LNCAP (cell line): ENCODE data around the gene DCPS.

Source experiments
- TF ChIP-seq, protein P1 (sequence below): fragments of 450-650 bp; IDR thresholded peaks from 2 replicates; pipeline ENCODE4 v1.5.1; 2017; ENCODE audit warnings: mild to moderate bottlenecking

Gene DCPS

DNA sequence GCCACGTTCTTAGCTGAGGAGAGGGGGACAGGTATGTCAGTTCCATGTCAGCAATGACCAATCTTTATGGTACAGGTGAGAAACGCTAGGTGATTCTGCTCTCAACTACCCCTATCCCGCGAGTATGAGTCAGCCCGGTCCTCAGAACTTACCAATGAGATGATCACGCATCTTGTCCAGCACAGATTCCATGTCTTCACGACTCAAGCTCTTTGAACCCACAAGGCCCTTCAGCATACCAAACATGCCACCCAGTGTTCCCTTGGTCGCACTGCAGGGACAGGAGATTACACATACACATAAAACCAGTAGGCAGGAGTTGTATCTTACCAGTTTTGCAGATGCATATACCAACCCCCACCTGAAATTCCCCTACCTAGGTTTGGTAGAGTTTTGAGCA lies 38.0 kb upstream of the DCPS start:
- TF ChIP-seq, protein P1, sequence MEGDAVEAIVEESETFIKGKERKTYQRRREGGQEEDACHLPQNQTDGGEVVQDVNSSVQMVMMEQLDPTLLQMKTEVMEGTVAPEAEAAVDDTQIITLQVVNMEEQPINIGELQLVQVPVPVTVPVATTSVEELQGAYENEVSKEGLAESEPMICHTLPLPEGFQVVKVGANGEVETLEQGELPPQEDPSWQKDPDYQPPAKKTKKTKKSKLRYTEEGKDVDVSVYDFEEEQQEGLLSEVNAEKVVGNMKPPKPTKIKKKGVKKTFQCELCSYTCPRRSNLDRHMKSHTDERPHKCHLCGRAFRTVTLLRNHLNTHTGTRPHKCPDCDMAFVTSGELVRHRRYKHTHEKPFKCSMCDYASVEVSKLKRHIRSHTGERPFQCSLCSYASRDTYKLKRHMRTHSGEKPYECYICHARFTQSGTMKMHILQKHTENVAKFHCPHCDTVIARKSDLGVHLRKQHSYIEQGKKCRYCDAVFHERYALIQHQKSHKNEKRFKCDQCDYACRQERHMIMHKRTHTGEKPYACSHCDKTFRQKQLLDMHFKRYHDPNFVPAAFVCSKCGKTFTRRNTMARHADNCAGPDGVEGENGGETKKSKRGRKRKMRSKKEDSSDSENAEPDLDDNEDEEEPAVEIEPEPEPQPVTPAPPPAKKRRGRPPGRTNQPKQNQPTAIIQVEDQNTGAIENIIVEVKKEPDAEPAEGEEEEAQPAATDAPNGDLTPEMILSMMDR = no peak

DNA sequence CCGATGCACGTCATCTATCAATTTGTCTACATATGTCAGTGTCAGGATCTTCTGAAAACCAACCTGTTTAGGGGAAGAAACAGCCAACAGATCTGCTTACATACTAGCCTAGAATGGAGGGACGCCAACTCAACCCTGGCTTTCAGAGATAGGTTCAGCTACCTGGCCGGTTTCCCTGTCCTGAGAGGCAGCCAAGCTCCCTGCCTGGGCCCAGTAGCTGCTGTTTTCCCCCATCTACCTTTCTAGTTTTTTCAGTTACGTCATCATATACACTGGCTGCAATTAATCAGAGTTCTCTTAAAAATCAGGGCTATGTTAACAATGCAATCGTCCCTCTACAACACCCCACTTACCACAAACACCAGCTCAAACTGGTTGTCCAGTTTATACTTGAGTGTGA lies 36.2 kb upstream of the DCPS start:
- TF ChIP-seq, protein P1 = no peak

DNA sequence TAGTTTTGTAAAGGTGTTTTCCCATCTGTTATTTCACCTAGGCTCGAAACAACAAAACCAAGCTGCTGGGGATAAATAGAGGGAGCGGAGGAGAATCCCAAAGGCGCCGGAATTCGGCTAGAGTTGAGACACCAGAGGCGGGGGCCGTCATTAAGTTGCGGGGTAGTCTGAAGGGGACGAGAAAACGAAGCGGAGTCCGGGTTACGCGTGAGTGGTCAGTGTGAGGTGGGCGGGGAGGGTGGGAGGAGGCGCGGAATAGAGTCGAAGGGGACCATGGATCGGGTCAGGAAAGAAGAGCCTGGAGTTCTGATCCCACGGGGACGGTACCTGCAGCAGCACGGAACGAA lies 35.5 kb upstream of the DCPS start:
- TF ChIP-seq, protein P1 = no peak

DNA sequence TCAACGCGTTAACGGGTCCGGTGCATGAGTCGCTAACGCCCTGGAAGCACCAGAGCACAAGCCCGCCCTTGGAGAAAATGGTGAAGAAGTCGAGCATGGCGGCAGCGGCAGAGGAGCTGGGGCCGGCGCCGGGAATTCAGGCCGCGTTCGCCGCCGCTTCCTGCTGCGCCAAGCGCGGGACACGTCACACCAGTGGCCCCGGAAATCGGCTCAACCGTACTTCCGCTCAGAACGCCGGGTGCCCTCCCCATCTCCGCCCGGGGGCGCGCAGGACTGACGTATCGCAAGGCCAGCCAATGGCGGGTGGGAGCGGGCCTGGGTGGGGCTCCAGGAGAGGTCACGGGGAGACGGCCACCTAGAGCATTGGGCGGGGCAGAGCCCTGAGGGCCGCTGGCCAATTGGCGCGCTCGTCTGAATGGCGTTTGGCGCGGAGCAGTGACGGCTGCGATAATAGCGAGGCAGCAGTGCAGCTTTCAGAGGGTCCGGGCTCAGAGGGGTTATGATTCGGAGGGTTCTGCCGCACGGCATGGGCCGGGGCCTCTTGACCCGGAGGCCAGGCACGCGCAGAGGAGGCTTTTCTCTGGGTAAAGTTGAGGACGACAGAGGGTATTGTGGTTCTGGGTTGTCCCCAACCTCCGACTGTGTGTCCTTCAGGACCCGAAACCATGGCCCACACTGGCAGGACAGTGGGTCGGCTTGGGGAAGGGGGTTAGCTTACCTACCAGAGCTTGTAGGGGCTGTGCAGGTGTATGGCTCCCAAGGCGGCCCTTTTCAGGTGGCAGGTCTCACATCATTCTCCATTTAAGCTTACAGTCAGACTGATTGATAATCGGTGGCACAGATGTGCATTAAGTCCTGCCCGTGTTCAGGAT lies 34.9 kb upstream of the DCPS start, which contains the start of the genes FOXRED1 and SRPRA:
Gene FOXRED1 (plus strand): TSS at position 447 of the 872 bp plus-strand sequence. CDS start 53 bp downstream, at position 500.
Gene SRPRA (minus strand): TSS at position 188 of the 872 bp plus-strand sequence. CDS start 91 bp downstream, at position 97.
- TF ChIP-seq, protein P1 = no peak

DNA sequence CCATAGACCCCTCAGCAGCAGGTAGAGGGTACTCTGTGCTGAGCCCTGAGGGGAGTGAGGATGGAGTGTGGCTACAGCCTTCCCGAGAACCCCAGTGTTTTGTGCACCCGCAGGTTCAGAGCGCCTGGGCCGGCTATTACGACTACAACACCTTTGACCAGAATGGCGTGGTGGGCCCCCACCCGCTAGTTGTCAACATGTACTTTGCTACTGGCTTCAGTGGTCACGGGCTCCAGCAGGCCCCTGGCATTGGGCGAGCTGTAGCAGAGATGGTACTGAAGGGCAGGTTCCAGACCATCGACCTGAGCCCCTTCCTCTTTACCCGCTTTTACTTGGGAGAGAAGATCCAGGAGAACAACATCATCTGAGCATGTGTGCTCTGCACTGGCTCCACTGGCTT lies 26.5 kb upstream of the DCPS start:
- TF ChIP-seq, protein P1 = no peak

DNA sequence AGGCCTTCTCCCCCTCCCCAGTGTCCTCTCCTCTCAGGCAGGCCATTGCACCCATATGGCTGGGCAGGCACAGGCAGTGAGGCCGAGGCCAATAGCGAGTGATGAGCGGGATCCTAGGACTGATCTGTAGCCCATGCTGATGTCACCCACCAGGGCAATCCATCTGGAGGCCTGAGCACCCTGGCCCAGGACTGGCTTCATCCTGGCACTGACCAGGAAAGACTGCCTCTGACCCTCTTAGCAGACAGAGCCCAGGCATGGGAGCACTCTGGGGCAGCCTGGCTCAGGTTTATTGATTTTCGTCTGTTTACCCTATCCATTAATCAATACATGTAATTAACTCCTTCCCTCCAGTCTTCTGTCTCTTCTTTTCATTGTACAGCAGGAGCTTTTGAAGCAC lies 26.1 kb upstream of the DCPS start:
- TF ChIP-seq, protein P1 = no peak

DNA sequence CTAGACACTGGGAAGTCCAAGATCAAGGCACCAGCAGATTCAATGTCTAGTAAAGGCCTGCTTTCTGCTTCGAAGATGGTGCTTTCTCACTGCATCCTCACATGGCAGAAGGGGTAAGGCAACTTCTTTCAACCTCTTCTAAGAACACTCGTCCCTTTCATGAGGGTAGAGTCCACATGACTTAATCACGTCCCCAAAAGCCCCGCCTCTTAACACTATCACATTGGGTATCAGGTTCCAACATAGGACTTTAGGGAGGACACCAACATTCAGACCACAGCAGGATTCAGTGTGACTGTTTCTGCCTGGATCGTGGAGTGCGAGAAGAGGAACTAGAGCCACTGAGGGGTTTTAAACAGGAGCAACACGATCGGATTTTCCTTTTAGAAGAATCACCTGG lies 24.7 kb upstream of the DCPS start:
- TF ChIP-seq, protein P1 = no peak
